Tibial artery (tissue), 4 donors: ENCODE data around the gene DNAH14.

Experiments
- DNase-seq, 2 donors: peaks; one replicate each; pipeline ENCODE4 v3.0.0-alpha.2; 2019
- H3K27ac ChIP-seq, 2 donors: fragments of 200-600 bp; sonication (generic) in 1 of 2; 1 replicate in 1 of 2; 2 replicates in 1 of 2; pipeline ENCODE4 v1.5.1; 2018 to 2019; ENCODE audit warnings: mild to moderate bottlenecking in 1 of 2
- H3K27me3 ChIP-seq, 2 donors: fragments of 200-600 bp; sonication (generic) in 1 of 2; one replicate each; pipeline versions ENCODE4 v1.5.1 to v1.6.0; 2016 to 2019
- H3K36me3 ChIP-seq, 3 donors: fragments of 200-600 bp; sonication (generic) in 2 of 3; one replicate each; pipeline ENCODE4 v1.5.1; 2016 to 2019; ENCODE audit warnings: mild to moderate bottlenecking in 2 of 3
- H3K4me1 ChIP-seq, 4 donors: fragments of 200-600 bp; sonication (generic) in 2 of 4; 1 replicate in 3 of 4; 2 replicates in 1 of 4; pipeline ENCODE4 v1.5.1; 2016 to 2019
- H3K4me3 ChIP-seq, 2 donors: fragments of 200-600 bp; sonication (generic) in 1 of 2; 1 replicate in 1 of 2; 2 replicates in 1 of 2; pipeline ENCODE4 v1.5.1; 2018 to 2019; ENCODE audit warnings: mild to moderate bottlenecking in 2 of 2
- H3K9me3 ChIP-seq, 3 donors: fragments of 200-600 bp; sonication (generic) in 1 of 3; one replicate each; pipeline ENCODE4 v1.5.1; 2016 to 2019
- CTCF ChIP-seq, 2 experiments: fragments of 200-600 bp in 1 of 2; fragments of 450-650 bp in 1 of 2; IDR thresholded peaks; one replicate each; pipeline ENCODE4 v1.5.1; 2017 to 2019; ENCODE audit warnings: antibody characterized with exemption in 2 of 2, mild to moderate bottlenecking in 1 of 2, moderate library complexity in 1 of 2
- intact Hi-C: fragments of 100-400 bp; cut with DNase I; formaldehyde crosslinking; loops from one replicate; pipeline ENCODE4 v1.15.0; 2023; ENCODE audit warnings: low total_unique reads

DNAH14 gene

GRCh38 chr1:225440380-225441221 is 511.1 kb downstream of the DNAH14 start:
- intact Hi-C loops = no loop called here
- Histone ChIP-seq H3K9me3 (no peaks in the 10 kb centered on the region), H3K36me3 (no peaks in the 10 kb centered on the region), H3K4me1 (peaks cover 0 to 18% (median 6%) of the 10 kb centered on the region in 4 donors), H3K4me3 (no peak overlapping the region), H3K27me3 (no peaks in the 10 kb centered on the region), H3K27ac (peak overlapping the region; percentile 25 to 54)
- TF ChIP-seq CTCF (IDR thresholded peaks at IDR 0.05) = no peak
- no peak for DNase-seq

- Histone ChIP-seq H3K4me1 (peaks cover 0 to 28% (median 15%) of the 10 kb centered on the region in 4 donors), H3K27ac (peak overlapping the region; percentile 25 to 54), H3K9me3 (no peaks in the 10 kb centered on the region), H3K27me3 (no peaks in the 10 kb centered on the region), H3K4me3 (no peak overlapping the region), H3K36me3 (no peaks in the 10 kb centered on the region)
- no peak for TF ChIP-seq CTCF (IDR thresholded peaks at IDR 0.05)
- DNase-seq = no peak
- intact Hi-C loops = no loop called here
Measured at GRCh38 chr1:225441314-225442122, 512.0 kb downstream of the DNAH14 start.

- Histone ChIP-seq H3K27me3 (no peaks in the 10 kb centered on the region), H3K27ac (peak overlapping the region in 1 of 2 donors; percentile 54), H3K4me1 (peaks cover 0 to 34% (median 21%) of the 10 kb centered on the region in 4 donors), H3K36me3 (no peaks in the 10 kb centered on the region), H3K4me3 (no peak overlapping the region), H3K9me3 (no peaks in the 10 kb centered on the region)
- DNase-seq = no peak
- intact Hi-C loops = no loop called here
- no peak for TF ChIP-seq CTCF (IDR thresholded peaks at IDR 0.05)
Measured at GRCh38 chr1:225442123-225442505, 512.6 kb downstream of the DNAH14 start.

GRCh38 chr1:225445639-225446594 is 516.4 kb downstream of the DNAH14 start:
- Histone ChIP-seq H3K27ac (peak overlapping the region; percentile 85 to 88), H3K4me1 (peaks cover 0 to 67% (median 34%) of the 10 kb centered on the region in 4 donors), H3K36me3 (no peaks in the 10 kb centered on the region), H3K27me3 (no peaks in the 10 kb centered on the region), H3K9me3 (no peaks in the 10 kb centered on the region), H3K4me3 (no peak overlapping the region)
- intact Hi-C loops = no loop called here
- TF ChIP-seq CTCF (IDR thresholded peaks at IDR 0.05) = no peak
- peak in 1 of 2 donors; percentile 53 for DNase-seq

GRCh38 chr1:225446595-225446960 is 517.1 kb downstream of the DNAH14 start:
- H3K36me3 ChIP-seq = no peaks in the 10 kb centered on the region
- no peak overlapping the region for H3K4me3 ChIP-seq
- peak in 1 of 2 donors; percentile 60 for DNase-seq
- H3K27me3 ChIP-seq = no peaks in the 10 kb centered on the region
- peak overlapping the region; percentile 85 to 88 for H3K27ac ChIP-seq
- TF ChIP-seq CTCF (IDR thresholded peaks at IDR 0.05) = no peak
- H3K9me3 ChIP-seq = no peaks in the 10 kb centered on the region
- H3K4me1 ChIP-seq = peaks cover 0 to 67% (median 34%) of the 10 kb centered on the region in 4 donors
- intact Hi-C loops = no loop called here
